Panc1 (cell line): ENCODE data around the gene FCN2.

Experiments
- CTCF ChIP-seq: fragments of 450-650 bp; IDR thresholded peaks from 2 replicates; pipeline ENCODE4 v1.5.1; 2017; ENCODE audit warnings: mild to moderate bottlenecking
- POLR2AphosphoS5 ChIP-seq: IDR thresholded peaks from 2 replicates; pipeline ENCODE4 v1.6.1; 2012; ENCODE audit warnings: mild to moderate bottlenecking, low read depth, low read length, moderate library complexity
- TCF7L2 ChIP-seq: IDR thresholded peaks from 2 replicates; pipeline ENCODE4 v1.6.1; 2011; ENCODE audit warnings: mild to moderate bottlenecking, low read depth, low read length, inconsistent platforms

- TF ChIP-seq CTCF: no peak
- no peak for TF ChIP-seq TCF7L2
- no peak for TF ChIP-seq POLR2AphosphoS5
Observed at GRCh38 chr9:134887219-134887618, 6.6 kb downstream of the FCN2 start.
